ENCODE data around the gene JAK2. TPM values are rescaled to one million over a fixed set of nuclear protein-coding genes. Genes with fewer than 3 reads are reported as not detected.
A peak's percentile ranks its signal among the peaks of the same experiment; 100 is the strongest.
"Not testable (repeated sequence)": the region's sequence is repeated elsewhere in the genome, so short reads cannot be mapped to it uniquely, and the experiment has no call there.

The JAK2 gene
- total and polyA plus RNA-seq, 9 of the 15 experiments (the other 6 are each of a cell fraction or from before 2014, with no cell fraction given): 4.7 to 23.4 (median 15.3) TPM

- DNase-seq (ENCODE audit: extremely low read depth in 1 of 4, low spot score in 3 of 4); BruUV-seq (replicated peaks); FAIRE-seq; in situ Hi-C loops (cut with MboI); H3K79me2 ChIP-seq (ENCODE audit: control insufficient read depth, insufficient read depth, low read length); intact Hi-C loops (cut with micrococcal nuclease); H3K27ac ChIP-seq (ENCODE audit: extremely low read depth, low read depth, low read length); CTCF ChIA-PET (ENCODE audit: low intra/inter-chr PET ratio); H2AFZ ChIP-seq (ENCODE audit: low read depth, low read length); H3K4me3 ChIP-seq; H3K27me3 ChIP-seq (ENCODE audit: control insufficient read depth in 2 of 2, insufficient read depth in 2 of 2, low read length in 2 of 2); H3K4me2 ChIP-seq (ENCODE audit: insufficient read depth, low read length); H3K9ac ChIP-seq (ENCODE audit: insufficient read depth in 1 of 2, low read depth in 2 of 2, low read length in 2 of 2); H3K36me3 ChIP-seq (ENCODE audit: control insufficient read depth, insufficient read depth, low read length); POLR2A ChIA-PET; H3K4me1 ChIP-seq (replicated peaks in 1 of 2; ENCODE audit: control insufficient read depth in 2 of 2, insufficient read depth in 2 of 2, low read length in 2 of 2); H4K20me1 ChIP-seq (replicated peaks; ENCODE audit: control insufficient read depth, insufficient read depth, low read length); ATAC-seq; H3K9me3 ChIP-seq (replicated peaks; ENCODE audit: control insufficient read depth, insufficient read depth, low read depth, low read length); H3K9me1 ChIP-seq (ENCODE audit: control insufficient read depth, insufficient read depth, low read length): not testable (repeated sequence)
- WGBS (ENCODE audit: insufficient coverage, low coverage, missing lambda C conversion rate): 97% methylated on average over 6 of the region's 7 CpGs
Measured at GRCh38 chr9:5101127-5101526, 116.1 kb downstream of the JAK2 start.

GRCh38 chr9:5106517-5106916 lies 121.4 kb downstream of the JAK2 start:
- CTCF ChIA-PET (ENCODE audit: low intra/inter-chr PET ratio); H3K9me1 ChIP-seq (ENCODE audit: control insufficient read depth, insufficient read depth, low read length); H3K4me2 ChIP-seq (ENCODE audit: insufficient read depth, low read length); H3K36me3 ChIP-seq (ENCODE audit: control insufficient read depth, insufficient read depth, low read length); H3K4me1 ChIP-seq (replicated peaks in 1 of 2; ENCODE audit: control insufficient read depth in 2 of 2, insufficient read depth in 2 of 2, low read length in 2 of 2); H3K79me2 ChIP-seq (ENCODE audit: control insufficient read depth, insufficient read depth, low read length); H3K27me3 ChIP-seq (ENCODE audit: control insufficient read depth in 2 of 2, insufficient read depth in 2 of 2, low read length in 2 of 2); H3K9ac ChIP-seq (ENCODE audit: insufficient read depth in 1 of 2, low read depth in 2 of 2, low read length in 2 of 2); H3K27ac ChIP-seq (ENCODE audit: extremely low read depth, low read depth, low read length); DNase-seq (ENCODE audit: extremely low read depth in 1 of 4, low spot score in 3 of 4); intact Hi-C loops (cut with micrococcal nuclease); H3K9me3 ChIP-seq (replicated peaks; ENCODE audit: control insufficient read depth, insufficient read depth, low read depth, low read length); H2AFZ ChIP-seq (ENCODE audit: low read depth, low read length); H4K20me1 ChIP-seq (replicated peaks; ENCODE audit: control insufficient read depth, insufficient read depth, low read length); BruUV-seq (replicated peaks); H3K4me3 ChIP-seq; FAIRE-seq; ATAC-seq; in situ Hi-C loops (cut with MboI); POLR2A ChIA-PET: not testable (repeated sequence)
- 96% methylated on average over 2 of the region's 2 CpGs for WGBS (ENCODE audit: insufficient coverage, low coverage, missing lambda C conversion rate)
- peak; percentile 71 for TF ChIP-seq ZNF146 (CRISPR knock-in tag; IDR thresholded peaks at IDR 0.05; ENCODE audit: unreplicated experiment)
